Cortex of kidney (tissue), 1 donor: ENCODE results near the gene AIF1.
A peak's percentile ranks its signal among the peaks of the same experiment; 100 is the strongest.

Experiments used
- DNase-seq: peaks from one replicate; lab custom pipeline; 2025; lab: John Stamatoyannopoulos, UW

AIF1 gene

DNA sequence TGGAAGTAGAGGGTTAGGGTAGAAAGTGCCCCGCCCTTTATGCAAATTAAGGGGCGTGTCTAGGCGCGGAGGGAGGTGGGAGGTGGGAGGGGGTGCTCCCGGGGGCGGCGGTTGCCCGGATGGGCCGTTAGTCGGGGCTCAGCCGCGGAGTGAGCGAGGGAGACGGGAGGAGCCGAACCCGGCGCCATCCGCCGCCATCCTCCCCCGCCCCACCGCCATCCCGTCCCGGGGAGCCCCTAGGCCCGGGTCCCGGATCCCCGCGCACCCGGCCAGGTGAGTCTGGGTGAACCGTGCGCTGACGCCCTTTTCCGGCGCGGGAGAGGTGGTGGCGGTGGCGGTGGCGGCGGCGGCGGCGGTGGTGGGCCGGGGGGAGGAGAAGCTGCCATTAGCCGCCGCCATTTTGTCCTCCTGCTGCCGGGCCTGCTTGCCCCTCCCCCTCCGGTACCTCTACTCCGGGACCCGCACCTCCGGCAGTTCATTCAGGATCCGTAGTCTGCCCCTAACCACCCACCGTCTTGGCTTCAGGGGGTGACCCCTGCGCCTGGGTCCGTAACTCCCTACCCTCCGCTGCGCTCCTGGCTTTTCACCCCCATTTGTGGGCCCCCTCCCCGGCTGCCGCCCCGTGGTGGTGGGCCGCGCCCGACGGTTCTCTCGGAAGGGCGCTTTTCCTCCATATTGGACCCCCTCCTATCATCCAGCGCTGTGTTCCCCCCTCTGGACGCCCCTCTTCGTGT, 5.7 kb downstream of the AIF1 start, which contains the start of gene PRRC2A:
PRRC2A (plus strand) TSS at position 130 of the 734 bp plus-strand sequence. CDS start 2,075 bp downstream, outside the sequence.
- peak; percentile 35 for DNase-seq

DNA sequence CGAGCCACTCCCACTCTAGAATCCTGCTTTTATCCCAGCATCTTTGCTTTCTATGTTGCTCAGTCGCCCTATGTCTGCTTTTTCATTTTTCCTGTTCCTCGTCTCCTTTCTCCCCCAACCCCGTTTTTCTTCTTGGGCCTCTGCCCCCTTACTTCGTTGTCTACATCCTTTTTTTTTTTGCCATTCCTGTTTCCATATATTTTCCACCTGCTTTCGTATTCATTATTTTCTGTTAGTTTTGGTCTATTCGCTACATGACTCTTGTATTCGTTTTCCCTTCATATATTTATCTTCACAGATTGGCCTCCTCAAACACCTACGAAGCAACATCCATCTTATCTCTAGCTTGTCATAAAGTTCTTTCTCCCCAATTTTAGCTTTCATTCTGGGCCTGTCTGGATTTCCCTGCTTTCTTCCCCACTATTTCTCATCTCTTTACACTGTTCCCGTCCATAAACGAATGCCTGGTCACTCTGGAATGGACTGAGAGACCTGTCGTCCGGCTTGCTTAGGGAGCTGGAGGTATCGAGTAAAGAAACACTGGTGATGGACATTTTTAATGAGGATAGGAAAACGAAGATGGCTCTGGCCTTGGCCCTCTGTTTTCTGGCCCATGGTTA, 6.4 kb downstream of the AIF1 start:
- no peak for DNase-seq

DNA sequence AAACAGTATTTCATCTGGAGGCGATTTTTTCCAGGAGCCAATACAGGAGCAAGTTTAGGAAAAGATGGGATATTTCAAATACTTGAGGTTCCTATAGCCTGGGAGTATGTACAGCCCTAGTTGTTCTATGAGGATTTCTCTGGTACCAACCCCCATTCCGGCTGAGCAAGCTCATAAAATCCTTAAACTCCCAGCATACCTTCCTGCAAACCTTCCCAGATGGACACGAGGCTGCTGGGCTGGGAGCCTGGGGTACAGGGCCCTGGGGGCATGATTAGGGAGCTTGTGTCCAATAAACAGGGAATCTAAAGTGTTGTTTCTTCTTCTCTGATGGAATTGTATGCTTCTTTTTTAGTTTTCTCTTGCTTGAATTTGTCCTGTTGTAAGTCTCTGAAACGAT, 7.0 kb downstream of the AIF1 start:
- no peak for DNase-seq

DNA sequence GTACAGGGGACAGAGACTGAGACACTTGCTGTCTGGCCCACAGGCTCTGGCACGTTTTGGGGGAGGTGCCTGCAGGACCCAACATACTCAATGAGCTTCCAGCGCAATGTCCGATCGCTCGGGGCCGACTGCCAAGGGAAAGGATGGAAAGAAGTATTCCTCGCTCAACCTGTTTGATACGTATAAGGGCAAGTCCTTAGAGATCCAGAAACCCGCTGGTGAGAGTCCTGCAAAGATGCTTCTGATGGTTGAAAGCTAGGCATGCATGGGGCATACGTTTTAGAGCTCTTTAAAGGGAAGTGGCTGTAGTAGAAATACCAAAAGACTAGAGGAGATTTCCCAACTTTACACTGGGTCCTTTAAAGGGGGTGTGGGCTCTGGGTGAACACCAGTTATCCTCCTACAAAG, 7.7 kb downstream of the AIF1 start:
- no peak for DNase-seq

DNA sequence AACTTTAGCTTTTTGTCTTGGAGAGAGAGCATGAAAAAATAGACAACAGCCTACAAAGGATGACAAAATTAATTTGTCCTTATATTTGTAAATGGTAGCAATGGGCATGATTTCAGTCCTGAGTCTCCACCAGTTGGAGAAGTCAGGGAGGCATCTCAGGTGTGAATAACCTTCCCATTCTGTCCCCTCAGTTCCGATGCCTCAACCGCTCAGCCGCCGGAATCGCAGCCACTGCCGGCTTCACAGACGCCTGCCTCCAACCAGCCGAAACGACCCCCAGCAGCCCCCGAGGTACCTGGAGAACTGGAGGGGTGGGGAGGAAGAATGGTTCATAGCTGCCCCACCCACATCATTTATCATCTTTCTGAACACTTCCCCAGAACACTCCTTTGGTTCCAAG, 9.0 kb downstream of the AIF1 start:
- DNase-seq = no peak

DNA sequence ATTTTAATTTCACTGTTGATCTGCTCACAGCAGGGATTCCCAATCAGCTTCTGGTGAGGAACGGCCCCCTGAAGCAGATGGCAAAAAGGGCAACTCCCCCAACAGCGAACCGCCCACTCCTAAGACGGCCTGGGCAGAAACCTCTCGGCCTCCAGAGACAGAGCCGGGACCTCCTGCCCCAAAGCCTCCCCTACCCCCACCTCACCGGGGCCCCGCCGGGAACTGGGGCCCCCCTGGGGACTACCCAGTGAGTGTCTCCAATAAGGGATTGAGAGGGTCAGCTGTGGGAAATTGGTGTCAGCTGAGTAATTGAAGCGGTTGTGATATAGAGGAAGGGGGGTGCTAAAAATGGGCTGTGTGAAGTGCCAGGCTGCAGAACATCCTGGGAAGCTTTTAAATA, 11.9 kb downstream of the AIF1 start:
- no peak for DNase-seq

DNA sequence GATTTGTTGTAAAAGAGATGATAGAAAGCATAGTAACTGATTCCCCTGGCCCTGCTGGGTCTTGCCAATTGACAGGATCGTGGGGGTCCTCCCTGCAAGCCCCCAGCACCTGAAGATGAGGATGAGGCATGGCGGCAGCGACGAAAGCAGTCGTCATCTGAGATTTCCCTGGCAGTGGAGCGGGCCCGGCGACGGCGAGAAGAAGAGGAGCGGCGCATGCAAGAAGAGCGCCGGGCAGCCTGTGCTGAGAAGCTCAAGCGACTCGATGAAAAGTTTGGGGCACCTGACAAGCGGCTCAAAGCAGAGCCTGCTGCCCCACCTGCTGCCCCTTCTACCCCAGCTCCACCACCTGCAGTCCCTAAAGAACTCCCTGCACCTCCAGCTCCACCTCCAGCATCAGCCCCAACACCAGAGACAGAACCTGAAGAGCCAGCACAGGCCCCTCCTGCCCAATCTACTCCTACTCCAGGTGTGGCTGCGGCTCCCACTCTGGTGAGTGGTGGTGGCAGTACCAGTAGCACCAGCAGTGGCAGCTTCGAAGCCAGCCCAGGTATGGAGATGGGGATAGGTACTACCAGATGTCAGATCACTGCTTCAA, 12.8 kb downstream of the AIF1 start:
- no peak for DNase-seq

DNA sequence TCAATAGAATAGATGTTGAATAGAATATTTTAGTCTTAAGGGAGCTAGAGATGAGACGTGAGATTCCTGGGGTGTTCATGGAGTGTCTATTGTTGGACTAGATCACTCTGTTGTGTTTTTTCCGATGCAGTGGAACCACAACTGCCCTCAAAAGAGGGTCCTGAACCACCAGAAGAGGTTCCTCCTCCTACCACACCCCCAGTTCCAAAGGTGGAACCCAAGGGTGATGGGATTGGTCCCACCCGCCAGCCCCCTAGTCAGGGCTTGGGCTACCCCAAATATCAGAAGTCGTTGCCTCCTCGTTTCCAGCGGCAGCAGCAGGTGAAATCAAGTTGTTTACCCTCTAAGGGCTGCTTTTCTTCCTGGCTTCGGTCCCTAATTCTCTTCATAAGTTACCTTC, 14.0 kb downstream of the AIF1 start:
- no peak for DNase-seq

DNA sequence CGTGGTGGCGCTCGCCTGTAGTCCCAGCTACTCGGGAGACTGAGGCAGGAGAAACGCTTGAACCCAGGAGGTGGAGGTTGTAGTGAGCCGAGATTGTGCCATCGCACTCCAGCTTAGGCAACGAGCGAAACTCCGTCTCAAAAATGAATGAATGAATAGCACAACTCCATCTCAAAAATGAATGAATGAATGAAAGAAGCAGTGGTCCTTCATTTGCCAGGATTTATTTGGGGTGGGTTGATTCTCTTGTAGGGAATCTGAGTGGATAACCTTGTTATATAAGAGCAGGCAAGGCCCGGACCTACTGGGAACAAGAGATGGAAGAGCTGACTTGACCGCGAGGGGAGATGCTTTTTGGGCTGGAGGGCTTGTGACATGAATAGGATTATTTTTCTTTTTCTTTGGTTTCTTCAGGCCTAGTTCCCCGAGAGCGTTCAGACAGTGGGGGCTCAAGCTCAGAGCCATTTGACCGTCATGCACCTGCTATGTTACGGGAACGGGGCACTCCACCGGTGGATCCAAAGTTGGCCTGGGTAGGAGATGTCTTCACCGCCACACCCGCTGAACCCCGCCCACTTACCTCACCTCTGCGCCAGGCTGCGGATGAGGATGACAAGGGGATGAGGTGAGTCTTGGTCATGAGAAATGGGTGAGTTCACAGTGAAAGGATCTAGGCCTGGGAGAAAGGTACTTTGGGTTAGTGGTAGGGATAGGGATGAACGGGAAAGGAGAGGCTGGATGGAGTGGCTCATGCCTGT, 15.3 kb downstream of the AIF1 start:
- DNase-seq = no peak

DNA sequence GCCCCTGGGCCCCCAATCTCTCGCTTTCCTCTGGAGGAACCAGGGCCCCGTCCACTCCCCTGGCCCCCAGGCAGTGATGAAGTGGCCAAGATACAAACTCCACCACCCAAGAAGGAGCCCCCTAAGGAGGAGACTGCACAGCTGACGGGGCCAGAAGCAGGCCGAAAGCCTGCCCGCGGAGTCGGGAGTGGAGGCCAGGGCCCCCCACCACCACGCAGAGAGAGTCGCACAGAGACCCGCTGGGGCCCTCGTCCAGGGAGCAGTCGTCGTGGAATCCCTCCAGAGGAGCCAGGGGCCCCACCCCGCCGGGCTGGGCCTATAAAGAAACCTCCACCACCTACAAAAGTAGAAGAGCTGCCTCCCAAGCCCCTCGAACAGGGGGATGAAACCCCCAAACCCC, 16.2 kb downstream of the AIF1 start:
- no peak for DNase-seq

DNA sequence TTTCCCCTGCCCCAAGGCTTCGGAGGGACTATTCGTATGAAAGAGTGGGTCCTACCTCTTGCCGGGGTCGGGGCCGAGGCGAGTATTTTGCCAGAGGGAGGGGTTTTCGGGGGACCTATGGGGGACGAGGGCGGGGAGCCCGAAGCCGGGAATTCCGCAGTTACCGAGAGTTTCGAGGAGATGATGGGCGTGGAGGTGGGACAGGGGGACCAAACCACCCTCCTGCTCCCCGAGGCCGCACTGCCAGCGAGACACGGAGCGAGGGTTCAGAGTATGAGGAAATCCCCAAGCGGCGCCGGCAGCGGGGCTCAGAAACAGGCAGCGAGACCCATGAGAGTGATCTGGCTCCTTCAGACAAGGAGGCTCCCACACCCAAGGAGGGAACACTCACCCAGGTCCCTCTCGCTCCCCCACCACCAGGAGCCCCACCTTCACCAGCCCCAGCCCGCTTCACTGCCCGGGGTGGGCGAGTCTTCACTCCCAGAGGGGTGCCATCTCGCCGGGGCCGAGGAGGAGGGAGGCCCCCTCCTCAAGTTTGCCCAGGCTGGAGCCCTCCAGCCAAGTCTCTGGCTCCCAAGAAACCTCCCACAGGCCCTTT, 16.7 kb downstream of the AIF1 start:
- DNase-seq = no peak

DNA sequence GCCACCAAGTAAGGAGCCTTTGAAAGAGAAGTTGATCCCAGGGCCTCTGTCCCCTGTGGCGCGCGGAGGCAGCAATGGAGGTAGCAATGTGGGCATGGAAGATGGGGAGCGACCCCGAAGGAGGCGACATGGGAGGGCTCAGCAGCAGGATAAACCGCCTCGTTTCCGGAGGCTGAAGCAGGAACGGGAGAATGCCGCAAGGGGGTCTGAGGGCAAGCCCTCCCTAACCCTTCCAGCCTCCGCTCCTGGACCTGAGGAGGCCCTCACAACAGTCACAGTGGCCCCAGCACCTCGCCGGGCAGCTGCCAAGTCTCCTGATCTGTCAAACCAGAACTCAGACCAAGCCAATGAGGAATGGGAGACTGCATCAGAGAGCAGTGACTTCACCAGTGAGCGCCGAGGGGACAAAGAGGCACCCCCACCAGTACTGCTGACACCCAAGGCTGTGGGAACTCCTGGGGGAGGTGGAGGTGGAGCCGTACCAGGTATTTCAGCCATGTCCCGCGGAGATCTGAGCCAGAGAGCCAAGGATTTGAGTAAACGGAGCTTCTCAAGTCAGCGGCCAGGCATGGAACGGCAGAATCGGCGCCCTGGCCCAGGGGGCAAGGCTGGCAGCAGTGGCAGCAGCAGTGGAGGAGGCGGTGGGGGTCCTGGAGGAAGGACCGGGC, 17.4 kb downstream of the AIF1 start:
- DNase-seq = no peak

DNA sequence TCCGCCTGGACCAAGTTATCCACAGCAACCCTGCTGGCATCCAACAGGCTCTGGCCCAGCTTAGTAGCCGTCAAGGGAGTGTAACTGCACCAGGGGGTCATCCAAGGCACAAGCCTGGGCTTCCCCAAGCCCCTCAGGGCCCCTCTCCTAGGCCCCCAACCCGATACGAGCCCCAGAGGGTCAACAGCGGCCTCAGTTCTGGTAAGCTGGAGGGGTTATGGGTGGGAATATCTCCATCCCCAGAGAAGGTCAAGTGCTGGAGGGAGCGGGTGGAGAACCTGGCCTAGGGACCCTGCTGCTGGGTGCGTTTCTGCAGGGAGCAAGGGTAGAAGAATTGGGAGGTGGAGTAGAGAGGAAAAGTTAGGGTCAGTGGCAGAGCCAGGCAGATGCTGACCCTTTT, 18.4 kb downstream of the AIF1 start:
- no peak for DNase-seq

DNA sequence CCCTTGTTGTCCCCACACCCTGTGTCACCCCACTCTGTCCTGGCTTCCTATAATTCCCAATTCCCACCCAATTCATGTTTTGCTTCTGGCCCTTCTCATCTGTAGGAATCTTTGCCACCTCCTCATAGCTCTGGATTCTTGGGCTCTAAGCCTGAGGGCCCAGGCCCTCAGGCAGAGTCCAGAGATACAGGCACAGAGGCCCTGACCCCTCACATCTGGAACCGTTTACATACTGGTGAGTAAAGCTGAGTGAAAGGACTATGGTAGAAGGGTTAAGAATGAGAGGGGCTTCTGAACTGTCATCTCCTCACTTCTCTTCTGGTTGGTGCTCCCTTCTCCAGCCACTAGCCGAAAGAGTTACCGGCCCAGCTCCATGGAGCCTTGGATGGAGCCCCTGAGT, 19.1 kb downstream of the AIF1 start:
- DNase-seq = no peak

DNA sequence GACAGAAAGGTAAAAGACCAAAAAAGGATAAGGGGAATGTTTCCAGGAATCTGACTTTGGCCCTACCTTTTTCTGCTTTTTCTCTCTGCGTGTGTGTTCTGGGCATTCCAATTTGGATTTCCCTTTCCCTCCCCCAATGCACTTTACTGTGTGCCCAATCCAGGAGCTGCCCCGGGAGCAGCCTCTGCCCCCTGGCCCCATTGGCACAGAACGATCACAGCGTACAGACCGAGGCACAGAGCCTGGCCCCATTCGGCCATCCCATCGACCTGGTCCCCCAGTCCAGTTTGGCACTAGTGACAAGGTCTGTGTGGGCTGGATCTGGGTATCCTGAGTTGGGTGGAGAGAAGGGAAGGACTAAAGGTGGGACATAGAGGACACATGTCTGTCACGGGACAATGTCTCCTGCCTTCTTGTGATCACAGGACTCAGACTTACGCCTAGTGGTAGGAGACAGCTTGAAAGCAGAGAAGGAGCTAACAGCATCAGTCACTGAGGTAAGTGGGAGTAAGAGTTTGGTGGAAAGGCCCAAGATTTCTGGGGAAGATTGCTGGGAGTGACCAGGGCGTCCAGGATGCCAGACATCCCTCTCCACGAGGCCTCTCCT, 20.0 kb downstream of the AIF1 start:
- no peak for DNase-seq

DNA sequence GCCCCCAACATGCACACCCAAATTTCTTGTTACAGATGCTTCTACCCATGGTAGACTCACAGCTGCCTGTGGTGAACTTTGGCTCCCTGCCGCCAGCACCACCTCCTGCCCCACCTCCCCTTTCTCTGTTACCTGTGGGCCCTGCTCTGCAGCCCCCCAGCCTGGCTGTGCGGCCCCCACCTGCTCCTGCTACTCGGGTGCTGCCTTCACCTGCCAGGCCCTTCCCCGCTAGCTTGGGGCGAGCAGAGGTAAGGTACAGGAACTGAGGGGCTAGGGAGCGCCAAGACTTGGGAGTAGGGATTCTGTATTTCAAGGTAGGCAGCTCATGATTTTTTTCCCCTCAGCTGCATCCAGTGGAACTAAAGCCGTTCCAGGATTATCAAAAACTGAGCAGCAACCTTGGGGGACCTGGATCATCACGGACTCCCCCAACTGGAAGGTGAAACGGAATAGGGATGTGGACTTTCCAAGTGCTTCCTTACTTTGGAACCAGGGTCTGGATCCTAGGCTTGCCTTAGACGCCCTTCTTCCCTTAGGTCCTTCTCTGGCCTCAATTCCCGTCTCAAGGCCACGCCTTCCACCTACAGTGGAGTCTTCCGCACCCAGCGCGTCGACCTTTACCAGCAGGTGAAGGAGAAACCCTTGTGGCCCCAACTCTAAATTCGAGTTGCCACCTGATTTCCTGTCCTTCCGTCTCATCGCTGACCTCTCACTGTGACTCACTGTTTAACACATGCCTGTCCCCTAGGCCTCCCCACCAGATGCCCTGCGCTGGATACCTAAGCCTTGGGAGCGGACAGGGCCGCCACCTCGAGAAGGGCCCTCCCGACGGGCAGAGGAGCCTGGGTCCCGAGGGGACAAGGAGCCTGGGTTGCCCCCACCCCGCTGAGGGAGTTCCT, 21.9 kb downstream of the AIF1 start:
- no peak for DNase-seq

DNA sequence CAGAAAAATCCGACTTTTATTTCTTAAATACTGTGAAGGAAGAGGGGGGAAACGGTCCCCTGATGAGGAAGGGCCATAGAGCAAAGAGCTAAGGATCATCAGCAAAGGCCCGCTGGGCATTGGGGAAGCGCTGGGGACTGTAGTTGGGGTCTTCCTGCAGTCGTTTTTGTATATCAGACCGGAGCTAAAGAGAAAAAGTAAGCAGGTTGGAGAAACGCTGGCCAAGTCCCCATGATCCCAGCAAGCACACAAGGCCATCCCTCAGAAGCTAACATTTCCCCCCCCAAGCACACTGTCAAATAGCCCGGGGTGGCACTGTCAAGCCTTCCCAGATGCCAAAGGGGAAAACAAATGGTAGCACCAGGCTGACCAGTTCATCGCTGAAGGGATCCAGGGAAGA, 24.0 kb downstream of the AIF1 start:
- DNase-seq = no peak

DNA sequence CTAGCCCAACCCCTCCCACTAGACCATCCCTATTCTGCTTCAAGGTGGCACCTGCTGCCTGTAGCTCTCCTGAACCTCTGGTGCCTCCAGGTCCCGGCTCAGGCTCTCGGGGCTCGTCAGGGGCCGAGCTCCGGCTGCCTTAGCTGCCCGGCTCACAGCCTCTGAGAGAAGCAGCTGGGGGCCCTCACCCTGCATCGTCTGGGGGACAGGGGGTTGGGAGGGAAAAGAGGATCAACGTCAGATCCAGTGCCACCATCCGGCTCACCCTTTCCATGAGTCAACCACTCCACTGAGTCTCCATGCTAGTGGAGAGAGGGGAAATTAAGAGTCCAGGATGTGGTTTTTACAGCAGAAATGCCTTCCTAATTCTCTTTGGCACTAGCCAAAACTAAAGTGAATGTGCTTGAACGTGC, 24.4 kb downstream of the AIF1 start:
- DNase-seq = no peak

DNA sequence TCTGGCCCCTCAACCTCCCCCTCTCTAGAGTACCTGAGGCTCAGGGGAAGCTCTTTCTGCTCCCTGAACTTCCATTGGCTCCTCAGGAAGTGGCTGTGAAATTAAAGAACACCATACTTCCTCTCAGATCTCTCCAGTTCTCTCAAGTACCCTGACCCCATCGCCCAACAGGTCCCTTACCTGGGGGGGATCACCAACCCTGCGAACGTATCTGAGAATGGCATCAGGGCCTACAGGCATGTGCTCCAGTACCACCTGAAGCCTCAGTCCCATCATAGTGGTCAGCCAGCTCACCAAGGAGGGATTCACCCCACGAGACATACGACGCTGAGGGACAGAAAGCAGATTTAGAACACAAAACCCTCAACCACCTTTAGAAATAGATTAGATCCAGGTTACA, 25.6 kb downstream of the AIF1 start:
- DNase-seq = no peak

DNA sequence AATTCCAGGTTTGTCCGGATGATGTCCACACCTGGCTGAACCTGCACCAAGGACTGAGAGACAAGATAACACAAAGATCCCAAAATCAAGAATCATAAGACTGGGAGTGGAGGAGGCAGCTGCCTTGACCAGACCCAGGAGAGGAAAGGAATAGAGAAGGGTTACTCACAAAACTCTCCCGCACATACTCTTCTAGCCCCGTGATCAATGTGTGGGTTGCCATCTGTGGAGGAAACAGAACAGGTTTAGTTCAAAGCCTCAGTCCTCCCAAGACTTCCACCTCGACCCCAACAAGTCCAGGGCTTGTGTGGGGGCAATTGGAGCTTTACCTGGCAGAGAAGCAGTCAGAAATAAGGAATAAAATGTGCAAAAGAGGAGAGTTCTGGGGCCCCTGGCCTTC, 26.3 kb downstream of the AIF1 start:
- no peak for DNase-seq
